ENCODE measurements around the gene GABPA.
"Not testable (repeated sequence)": the region's sequence is repeated elsewhere in the genome, so short reads cannot be mapped to it uniquely, and the experiment has no call there.

GABPA gene

DNA sequence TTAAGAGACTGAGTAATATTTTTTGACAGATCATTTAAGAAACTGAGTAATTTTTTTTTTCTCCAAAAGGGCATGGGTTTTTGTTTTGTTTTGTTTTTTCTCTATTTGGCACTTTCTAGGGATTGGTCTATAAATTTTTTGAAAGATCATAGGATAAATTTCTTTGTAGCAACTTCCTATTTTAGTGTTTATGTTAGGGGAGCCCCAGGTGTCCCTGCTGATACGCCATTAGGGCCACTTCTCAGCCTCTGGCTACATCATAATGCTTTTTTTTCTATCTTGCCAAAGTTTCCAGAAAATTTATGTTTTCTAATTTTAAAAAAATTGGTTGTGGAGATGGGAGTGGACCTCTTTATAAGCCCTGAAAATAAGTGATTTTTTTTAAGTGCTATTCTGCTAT, 2.6 kb downstream of the GABPA start:
- in situ Hi-C loops (cut with MboI; ENCODE audit: low sequenced_read_pairs): no loop called here

DNA sequence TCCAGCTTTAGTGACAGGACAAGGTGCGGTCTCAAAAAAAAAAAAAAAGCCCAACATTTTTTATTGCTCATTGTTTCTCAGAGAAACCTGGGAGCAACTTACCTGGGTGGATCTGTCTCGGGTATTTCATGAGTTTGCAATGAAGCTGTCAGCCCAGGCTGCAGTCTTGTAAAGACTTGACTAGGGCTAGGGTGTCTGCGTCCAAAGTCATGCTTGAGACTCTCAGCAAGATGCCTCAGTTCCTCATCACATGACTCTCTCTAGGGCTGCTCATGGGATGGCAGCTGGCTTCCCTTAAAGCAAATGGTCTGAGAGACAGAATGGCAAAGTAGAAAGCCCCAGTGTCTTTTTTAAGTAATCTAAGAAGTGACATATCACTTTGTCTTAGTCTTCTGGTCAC, 8.1 kb downstream of the GABPA start:
- in situ Hi-C loops (cut with MboI; ENCODE audit: low sequenced_read_pairs): no loop called here

DNA sequence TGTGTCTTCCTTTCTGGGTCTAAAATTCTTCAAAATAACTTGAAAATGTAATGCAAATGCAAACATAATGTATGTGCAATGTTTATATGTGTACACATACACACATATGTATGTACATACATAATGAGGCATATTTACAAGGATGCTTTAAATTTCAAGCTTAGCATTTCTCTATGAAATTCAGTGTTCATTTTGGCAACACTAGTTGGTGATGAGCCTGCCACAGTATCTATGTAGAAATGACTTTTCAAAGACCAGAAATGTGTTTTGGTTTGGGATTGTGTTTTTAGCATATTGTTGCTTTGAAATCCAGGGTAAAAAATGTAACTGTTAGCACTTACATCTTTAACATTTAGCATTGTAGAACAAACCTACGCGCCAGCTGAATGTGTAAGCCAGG, 10.1 kb downstream of the GABPA start:
- in situ Hi-C loops (cut with MboI; ENCODE audit: low sequenced_read_pairs): no loop called here

DNA sequence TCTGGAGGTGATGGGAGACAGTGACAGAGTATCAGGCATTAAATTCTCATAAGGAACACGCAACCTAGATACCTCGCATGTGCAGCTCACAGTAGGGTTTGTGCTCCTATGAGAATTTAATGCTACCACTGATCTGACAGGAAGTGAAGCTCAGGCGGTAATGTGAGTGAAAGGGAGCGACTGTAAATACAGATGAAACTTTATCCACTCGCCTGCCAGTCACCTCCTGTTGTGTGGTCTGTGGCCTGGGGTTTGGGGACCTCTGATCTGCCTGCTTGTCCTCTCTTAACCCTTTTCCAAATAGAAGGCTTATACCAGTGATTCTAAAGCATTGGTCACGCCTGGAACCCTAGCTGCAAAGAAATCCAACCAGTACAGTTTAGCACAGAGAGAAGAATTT, 15.3 kb downstream of the GABPA start:
- in situ Hi-C loops (cut with MboI; ENCODE audit: low sequenced_read_pairs): no loop called here

DNA sequence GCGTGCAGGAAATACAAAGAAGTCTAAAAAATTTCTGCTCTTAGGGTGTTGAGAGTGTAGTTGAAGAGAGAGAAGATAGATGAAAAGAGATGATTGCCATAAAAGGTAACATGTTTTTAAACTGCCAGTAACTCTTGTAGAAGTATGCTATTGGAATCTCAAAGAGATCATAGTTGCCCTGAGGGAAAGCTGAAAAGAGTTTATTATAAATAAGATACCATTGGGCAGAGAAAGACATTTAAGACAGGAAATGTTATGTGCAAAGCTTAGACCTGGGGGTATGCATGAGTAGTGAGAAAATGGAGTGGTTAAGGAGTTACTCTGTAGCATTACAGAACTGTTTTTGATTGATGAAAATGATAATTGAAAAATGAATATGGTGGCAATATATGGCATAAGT, 17.6 kb downstream of the GABPA start:
- in situ Hi-C loops (cut with MboI; ENCODE audit: low sequenced_read_pairs): no loop called here

DNA sequence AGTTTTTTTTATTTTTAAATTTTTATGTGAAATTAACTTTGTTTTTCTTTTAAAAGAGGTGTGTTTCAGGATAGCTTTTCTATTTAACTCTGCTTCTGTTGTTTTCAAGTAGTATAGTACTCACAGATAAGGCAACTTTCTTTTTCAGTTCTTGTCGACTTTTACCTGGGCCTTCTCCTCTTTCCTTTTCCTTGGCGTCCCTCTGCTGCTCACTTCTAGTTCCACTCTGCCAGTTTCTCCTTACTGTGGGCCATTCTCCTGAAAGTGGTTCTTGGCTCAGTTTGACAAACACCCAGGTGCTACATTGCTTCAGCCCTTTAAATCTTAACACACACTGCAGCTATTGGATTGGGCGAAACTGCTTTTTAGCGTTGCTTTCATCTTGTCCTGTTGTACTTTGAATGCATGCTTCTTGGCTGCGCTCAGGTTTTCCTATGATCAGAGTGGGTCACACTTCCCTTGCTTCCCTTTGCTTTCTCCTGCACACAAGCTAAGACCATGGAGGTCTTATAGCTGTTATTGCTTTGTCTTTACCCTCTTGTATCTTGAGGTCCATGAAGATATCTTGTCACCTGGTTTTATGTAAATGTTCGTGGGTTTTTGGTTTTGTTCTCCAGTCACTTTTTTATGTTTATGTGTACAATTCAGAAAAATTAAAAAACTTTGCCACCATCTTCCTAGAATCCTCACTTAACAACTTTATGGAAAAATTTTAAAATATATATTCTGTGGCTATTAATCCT, 21.6 kb downstream of the GABPA start:
- in situ Hi-C loops (cut with MboI; ENCODE audit: low sequenced_read_pairs): no loop called here

DNA sequence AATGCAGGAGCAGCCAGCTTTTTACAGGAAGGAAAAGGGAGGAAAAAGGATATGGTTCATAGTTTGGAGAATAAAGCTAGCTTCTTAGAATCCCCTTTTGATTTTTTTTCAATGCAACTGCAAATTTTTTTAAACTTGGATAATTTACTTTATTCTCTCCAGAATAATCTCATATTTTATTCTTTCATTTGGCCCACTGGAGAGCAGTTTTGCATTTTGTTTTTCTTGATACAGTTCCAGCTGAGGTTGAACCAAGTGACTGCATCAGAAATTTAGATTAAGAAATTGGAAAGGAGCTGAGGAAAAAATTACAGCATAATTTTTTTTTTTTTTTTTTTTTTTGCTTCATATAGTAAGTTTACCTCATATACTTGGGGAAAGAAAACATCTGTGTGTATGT, 22.8 kb downstream of the GABPA start:
- in situ Hi-C loops (cut with MboI; ENCODE audit: low sequenced_read_pairs): no loop called here

DNA sequence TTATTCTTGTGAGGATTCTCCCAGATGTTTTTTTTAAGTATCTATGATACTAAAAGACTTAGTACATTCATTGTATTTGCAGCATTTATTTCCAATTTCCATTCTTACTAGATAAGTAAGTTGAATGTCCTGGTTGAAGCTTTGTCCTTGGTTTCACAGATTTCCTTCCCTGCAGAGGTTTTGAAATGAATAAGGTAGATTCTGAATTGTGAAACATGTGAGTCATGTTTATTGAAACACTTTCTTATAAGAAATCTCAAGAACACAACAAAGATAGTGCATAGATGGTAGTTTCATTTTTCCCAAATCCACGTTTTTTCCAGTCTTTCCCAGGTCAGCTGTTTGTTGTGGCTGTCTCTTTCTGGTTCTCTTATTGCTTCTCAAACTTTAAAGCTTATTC, 24.8 kb downstream of the GABPA start:
- in situ Hi-C loops (cut with MboI; ENCODE audit: low sequenced_read_pairs): no loop called here

DNA sequence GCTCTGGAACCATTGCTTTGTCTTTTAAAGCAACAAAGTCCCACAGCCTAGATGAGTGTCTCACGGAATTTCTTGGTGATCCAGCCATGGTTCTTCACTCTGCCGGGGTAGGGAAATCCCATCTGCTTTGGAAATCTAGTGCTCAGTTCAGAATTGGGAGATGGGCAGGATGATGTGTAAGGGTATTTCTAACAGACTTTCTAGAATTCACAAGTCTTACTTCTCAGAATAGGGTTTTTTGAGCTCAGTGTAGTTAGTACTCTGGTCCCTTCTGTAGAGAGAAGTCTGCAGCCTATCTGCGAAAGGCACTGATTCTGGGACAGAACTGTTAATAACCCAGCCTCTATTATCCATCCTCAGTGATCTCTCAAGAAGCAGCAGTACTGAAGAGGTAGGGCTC, 25.3 kb downstream of the GABPA start:
- in situ Hi-C loops (cut with MboI; ENCODE audit: low sequenced_read_pairs): no loop called here

DNA sequence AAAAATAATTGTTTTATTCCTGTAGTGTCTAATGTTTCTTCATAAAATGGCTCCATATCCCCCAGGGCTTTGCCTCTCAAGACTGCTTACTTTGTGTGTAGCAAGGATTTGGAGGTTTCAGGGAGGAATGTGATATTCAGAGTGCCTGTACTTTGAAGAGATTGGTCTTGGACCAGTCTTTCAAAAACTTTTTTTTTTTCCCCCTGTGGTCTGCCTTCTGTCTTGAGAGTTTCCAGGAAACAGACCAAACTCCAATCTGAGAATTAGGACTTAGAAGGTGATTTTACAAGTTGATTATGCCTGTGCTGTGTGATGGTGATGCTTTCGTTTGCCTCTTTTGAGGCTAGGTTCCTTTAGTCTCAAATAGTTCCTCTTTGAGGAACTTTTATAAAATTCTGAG, 25.9 kb downstream of the GABPA start:
- in situ Hi-C loops (cut with MboI; ENCODE audit: low sequenced_read_pairs): no loop called here

DNA sequence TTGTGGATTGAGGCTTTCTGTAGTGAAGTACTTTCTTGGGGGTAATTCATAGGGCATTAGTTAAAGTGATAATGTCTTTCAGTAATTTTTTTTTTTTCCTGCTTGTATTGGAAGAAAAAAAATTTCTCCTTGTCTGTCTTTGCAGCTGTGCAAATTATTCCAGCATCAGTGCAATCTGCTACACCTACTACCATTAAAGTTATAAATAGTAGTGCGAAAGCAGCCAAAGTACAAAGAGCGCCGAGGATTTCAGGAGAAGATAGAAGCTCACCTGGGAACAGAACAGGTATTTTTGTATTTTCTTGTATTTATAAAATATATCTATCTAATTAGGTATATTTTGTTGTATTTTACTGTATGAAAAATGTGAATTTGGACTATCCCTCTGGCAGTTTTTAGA, 29.3 kb downstream of the GABPA start:
- in situ Hi-C loops (cut with MboI; ENCODE audit: low sequenced_read_pairs): no loop called here

DNA sequence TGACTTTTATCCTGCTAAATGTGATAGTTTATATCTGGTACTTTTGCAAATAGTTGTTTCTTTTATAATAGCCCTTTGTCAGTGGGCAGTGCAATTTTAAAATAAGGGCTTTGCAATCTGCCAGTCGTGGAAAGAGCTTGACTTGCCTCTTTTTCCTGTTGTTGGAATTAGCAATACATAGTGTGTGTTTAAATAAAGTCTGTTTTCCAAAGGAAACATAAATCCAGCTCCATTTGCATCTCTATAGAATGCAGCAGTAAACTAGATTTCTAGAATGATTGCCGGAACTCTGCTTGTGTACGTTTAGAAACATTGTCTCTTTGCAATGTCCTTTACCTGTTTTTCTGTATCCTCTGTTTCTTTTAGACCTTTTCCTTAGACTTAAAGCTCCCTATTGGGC, 33.1 kb downstream of the GABPA start:
- in situ Hi-C loops (cut with MboI; ENCODE audit: low sequenced_read_pairs): no loop called here

DNA sequence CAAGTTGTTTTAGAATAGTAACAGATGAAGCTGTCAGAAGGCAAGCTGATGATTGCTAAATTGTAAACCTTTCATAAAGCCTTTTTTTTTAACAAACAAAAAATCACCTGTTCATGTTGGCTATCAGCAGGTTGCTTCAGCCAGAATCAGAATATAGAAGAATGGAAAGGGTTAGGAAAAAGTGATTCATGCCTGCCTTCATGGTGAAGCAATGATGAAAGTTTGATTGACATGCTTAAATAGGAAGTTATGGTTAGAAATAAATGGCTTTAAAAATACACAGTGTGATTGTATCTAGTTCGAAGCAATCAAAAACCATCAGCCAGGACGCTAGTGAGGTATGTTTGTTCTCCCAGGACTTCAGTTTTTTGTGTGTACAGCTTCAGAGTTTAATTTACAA, 37.9 kb downstream of the GABPA start:
- in situ Hi-C loops (cut with MboI; ENCODE audit: low sequenced_read_pairs): no loop called here

DNA sequence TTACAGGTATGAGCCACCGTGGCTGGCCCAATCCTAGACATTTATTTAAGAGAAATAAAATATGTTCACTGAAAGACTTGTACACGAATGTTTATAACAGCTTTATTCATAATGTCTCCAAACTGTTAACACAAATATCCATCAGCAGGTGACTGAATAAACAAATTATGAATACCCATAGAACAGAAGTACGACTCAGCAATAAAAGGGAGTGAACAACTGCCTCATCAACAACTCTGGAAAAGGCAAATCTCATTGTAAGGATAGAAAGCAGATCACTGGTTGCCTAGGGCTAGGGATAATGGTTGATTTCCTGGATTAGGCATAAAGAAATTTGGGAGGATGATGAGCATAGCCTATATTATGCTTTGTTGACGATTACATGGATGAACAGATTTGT, 41.7 kb downstream of the GABPA start:
- in situ Hi-C loops (cut with MboI; ENCODE audit: low sequenced_read_pairs): no loop called here

DNA sequence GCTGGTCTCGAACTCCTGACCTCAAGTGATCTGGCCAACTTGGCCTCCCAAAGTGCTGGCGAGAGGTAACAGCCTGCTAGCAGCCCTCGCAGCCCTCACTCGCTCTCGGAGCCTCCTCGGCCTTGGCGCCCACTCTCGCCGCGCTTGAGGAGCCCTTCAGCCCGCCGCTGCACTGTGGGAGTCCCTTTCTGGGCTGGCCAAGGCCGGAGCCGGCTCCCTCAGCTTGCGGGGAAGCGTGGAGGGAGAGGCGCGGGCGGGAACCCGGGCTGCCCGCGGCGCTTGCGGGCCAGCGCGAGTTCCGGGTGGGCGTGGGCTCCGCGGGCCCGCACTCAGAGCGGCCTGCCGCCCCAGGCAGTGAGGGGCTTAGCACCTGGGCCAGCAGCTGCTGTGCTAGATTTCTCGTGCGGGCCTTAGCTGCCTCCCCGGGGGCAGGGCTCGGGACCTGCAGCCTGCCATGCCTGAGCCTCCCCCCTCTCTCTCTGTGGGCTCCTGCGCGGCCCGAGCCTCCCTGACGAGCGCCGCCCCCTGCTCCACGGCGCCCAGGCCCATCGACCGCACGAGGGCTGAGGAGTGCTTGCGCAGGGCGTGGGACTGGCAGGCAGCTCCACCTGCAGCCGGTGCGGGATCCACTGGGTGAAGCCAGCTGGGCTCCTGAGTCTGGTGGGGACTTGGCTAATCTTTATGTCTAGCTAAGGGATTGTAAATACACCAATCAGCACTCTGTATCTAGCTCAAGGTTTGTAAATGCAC, 43.5 kb downstream of the GABPA start:
- in situ Hi-C loops (cut with MboI; ENCODE audit: low sequenced_read_pairs): not testable (repeated sequence)

DNA sequence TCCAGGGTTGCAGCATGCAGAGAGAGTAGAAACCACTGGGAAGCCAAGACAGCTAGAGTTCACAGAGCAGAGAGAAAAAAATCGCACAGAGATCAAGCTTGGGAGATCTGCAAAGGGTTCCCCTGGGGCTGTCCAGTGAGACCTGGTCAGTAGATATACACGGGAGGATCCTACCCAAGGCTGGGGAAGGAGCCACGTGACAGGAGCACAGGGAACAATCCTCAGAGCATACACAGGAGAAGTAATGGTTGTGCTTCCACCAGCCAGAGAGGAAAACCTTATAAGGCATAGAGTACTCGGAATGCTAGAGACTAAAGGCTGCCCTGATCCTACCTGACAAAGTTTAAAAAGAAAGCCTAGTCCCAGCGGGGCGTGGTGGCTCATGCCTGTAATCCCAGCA, 53.9 kb downstream of the GABPA start:
- in situ Hi-C loops (cut with MboI; ENCODE audit: low sequenced_read_pairs): no loop called here

DNA sequence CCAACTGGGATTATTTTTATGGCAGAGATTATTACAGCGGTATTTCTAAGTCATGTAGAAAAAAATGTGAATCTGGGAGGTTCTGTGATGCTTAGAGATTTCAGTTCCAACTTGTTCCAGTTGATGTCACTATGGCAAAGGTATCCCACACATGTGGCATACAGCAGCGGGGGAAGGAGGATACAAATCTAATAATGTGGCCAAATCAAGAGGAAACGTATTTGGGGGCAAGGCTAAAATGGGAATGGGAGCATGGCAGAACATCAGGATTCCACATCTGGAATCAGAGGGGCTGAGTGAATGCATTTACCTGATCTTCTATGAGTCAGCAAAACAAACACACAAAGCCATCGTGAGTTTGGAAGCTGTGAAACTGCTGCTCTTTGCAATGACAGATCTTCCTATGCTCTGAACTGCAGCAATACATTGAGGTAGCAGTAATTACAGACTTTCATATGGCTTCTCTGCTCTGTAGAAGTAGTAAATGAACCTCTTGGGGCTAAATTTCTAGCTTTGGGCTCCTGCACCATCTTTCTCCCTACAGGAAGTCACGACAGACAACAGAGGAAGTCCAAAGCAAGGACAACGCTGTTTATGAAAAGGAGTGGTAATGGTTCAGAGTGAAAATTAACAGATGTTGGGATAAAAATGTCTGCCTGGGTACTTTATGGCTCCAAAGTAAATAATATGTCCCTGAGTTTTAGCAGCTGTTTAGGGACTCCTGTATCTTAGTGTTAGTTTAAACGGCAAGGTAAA, 55.5 kb downstream of the GABPA start:
- in situ Hi-C loops (cut with MboI; ENCODE audit: low sequenced_read_pairs): no loop called here

DNA sequence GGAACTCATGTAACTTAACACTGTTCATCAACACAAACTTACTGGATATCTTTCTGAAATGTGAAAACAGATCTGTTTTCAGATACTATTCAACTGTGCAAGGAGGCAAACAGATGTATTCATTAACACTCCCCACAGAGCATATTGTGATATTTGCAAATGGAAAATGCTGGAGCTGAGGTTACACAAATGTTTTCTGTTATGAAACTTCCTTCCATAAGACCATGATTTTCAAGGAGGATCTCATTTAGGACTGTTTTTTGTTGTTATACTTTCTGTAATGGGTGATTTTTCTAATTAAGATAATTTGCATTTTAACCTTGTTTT, 56.1 kb downstream of the GABPA start:
- in situ Hi-C loops (cut with MboI; ENCODE audit: low sequenced_read_pairs): no loop called here

DNA sequence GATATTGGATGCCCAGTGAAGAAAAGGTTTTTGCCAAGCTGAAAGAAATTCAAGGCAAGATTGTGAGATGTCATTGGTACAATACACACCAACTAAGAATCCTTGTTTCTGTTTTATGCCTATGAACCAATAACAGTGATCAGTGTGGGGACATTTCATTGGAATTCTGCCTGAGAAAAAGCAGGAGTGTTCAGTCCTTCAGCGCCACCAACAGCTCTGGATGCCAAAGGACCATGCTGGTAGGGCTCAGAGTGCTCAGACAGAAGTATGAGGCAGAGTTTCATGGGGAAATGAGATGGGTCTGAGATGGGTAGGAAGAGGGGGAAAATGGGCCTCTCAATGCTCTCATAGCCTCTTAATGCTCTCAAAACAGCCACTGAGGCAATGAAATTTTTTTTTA, 56.5 kb downstream of the GABPA start:
- in situ Hi-C loops (cut with MboI; ENCODE audit: low sequenced_read_pairs): no loop called here

DNA sequence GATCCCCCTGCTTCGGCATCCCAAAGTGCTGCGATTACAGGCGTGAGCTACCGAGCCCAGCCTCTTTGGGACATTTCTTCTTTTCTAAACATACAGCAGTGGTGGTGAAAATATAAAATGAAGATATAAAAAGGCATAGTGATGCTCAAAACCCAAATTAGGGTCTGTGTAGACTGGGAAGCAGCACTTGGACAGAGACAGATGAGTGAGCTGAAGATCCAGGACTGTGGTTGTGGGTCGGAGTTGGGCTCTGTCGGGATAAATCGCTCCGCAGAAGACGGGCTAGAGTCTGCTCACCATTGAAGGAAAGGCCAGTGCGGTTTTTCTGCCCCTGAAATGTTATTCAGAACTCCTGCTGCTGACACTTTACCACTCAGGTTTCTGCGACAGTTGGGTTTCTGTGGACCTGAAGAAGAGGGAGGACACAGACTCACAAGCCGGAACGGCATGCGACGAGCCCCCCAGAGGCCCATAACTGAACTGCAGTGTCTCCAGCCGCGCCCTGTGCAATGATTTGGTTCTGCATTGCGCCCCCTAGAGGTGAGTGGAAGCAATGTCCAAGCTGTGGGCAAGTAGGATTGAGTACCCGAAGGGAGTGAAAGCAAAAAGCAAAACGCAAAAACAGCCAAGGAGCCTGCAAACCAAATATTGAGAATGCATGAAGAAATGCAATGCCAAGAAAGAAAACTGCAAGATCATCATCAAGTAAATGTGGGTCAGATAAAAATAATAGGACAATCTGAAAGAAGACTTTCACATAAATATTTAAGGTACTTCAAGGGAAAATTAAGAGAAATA, 66.6 kb downstream of the GABPA start:
- in situ Hi-C loops (cut with MboI; ENCODE audit: low sequenced_read_pairs): no loop called here

DNA sequence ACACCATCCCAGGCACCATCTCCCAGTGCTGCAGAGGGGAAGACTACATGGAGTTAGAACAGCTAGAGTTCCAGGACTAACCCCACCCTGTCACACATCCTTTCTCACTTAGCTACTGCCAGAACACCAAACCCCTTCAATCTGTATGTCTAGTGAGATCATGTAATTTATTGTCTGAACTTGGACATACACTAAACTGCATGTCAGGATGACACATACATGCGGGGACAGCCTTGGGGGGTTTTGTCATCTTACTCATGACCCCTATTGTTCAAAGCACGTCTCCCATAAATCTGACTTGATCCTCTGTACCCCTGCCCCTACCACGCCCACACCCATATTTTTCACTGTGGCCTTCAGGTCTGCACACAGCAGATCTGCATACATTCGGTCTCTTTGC, 71.3 kb downstream of the GABPA start:
- in situ Hi-C loops (cut with MboI; ENCODE audit: low sequenced_read_pairs): no loop called here

All from HL-60/S4 treated with retinoic acid at 250 ng/mL for 4 days and 3 days (cell line).